ENCODE results near the gene MOV10L1.

MOV10L1 gene

GRCh38 chr22:50058906-50059880 lies 30.6 kb upstream of the MOV10L1 start:
- no peak for DNase-seq (ENCODE audit: low spot score)

- DNase-seq (ENCODE audit: low spot score), result no peak
Observed at GRCh38 chr22:50059881-50060262, 29.9 kb upstream of the MOV10L1 start.

- no peak for DNase-seq (ENCODE audit: low spot score)
Observed at GRCh38 chr22:50060441-50061140, 29.2 kb upstream of the MOV10L1 start.

- DNase-seq (ENCODE audit: low spot score), result no peak
Observed at GRCh38 chr22:50061141-50061823, 28.5 kb upstream of the MOV10L1 start.

GRCh38 chr22:50061824-50062355 lies 27.9 kb upstream of the MOV10L1 start:
- no peak for DNase-seq (ENCODE audit: low spot score)

- DNase-seq (ENCODE audit: low spot score), result no peak
Observed at GRCh38 chr22:50062509-50063135, 27.2 kb upstream of the MOV10L1 start.

GRCh38 chr22:50063589-50064393 lies 26.0 kb upstream of the MOV10L1 start:
- no peak for DNase-seq (ENCODE audit: low spot score)

- no peak for DNase-seq (ENCODE audit: low spot score)
Observed at GRCh38 chr22:50064453-50064852, 25.4 kb upstream of the MOV10L1 start.

- DNase-seq (ENCODE audit: low spot score), result no peak
Observed at GRCh38 chr22:50067244-50067643, 22.6 kb upstream of the MOV10L1 start.

- no peak for DNase-seq (ENCODE audit: low spot score)
Observed at GRCh38 chr22:50068096-50068495, 21.7 kb upstream of the MOV10L1 start.

- DNase-seq (ENCODE audit: low spot score), result no peak
Observed at GRCh38 chr22:50070366-50070765, 19.4 kb upstream of the MOV10L1 start.

- no peak for DNase-seq (ENCODE audit: low spot score)
Observed at GRCh38 chr22:50071432-50072166, 18.2 kb upstream of the MOV10L1 start.

GRCh38 chr22:50072167-50072555 lies 17.6 kb upstream of the MOV10L1 start:
- no peak for DNase-seq (ENCODE audit: low spot score)

- no peak for DNase-seq (ENCODE audit: low spot score)
Observed at GRCh38 chr22:50072714-50073538, 16.9 kb upstream of the MOV10L1 start.

GRCh38 chr22:50074056-50074455 lies 15.8 kb upstream of the MOV10L1 start:
- peak; percentile 28 for DNase-seq (ENCODE audit: low spot score)

- DNase-seq (ENCODE audit: low spot score), result no peak
Observed at GRCh38 chr22:50074551-50075530, 15.0 kb upstream of the MOV10L1 start.

- DNase-seq (ENCODE audit: low spot score), result no peak
Observed at GRCh38 chr22:50076646-50077535, 12.9 kb upstream of the MOV10L1 start.

All from D341Med (cell line).